ENCODE results near the gene ERVH48-1. TPM values are rescaled to one million over a fixed set of nuclear protein-coding genes. Genes with fewer than 3 reads are reported as not detected.
"Not testable (repeated sequence)": the region's sequence is repeated elsewhere in the genome, so short reads cannot be mapped to it uniquely, and the experiment has no call there.

ERVH48-1 gene
- total RNA-seq, 8 experiments from 2014 or later = 0.25 to 2.6 (median 0.72) TPM

DNA sequence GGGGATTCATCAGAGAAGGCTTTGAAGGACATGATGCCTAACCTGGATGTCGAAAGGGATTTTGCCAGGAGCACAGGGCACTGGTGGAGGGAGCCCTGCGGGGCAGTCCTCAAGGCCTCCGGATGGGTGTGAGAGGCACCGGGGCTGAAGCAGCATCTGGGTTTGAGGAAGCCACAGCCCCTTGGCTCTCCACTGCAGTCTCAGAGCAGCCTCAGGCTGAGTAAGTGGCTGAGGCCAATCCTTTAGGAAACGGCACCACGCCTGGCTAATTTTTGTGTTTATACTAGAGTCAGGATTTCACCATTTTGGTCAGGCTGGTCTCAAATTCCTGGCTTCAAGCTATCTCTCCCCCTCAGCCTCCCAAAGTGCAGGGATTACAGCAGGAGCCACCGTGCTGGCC lies 12.0 kb downstream of the ERVH48-1 start:
- Histone ChIP-seq H3K4me3 (no peak overlapping the region), H3K27ac (no peak overlapping the region), H3K4me1 (replicated peaks in 1 of 2) (no peaks in the 10 kb centered on the region)
- in situ Hi-C loops (cut with MboI; ENCODE audit: low pct_unique_long_range_greater_than_20kb in 2 of 9, low sequenced_read_pairs in 9 of 9, unreplicated experiment in 9 of 9) = no loop called here
- peak in 3 of 8 experiments; percentile 18 to 34 (median 20) for ATAC-seq (replicated peaks in 6 of 8)
- WGBS, 10 experiments = 43 to 100% (median 82%) methylated on average over 1 to 4 of the region's 7 CpGs; no CpG with 5 or more reads in 5 of the 10 experiments

- ATAC-seq (replicated peaks in 6 of 8); H3K27ac ChIP-seq; H3K4me1 ChIP-seq (replicated peaks in 1 of 2); H3K4me3 ChIP-seq; in situ Hi-C loops (cut with MboI; ENCODE audit: low pct_unique_long_range_greater_than_20kb in 2 of 9, low sequenced_read_pairs in 9 of 9, unreplicated experiment in 9 of 9): not testable (repeated sequence)
- 50 to 100% (median 93%) methylated on average over 1 to 6 of the region's 6 CpGs; no CpG with 5 or more reads in 5 of the 10 experiments for WGBS, 10 experiments
Measured at GRCh38 chr21:42911920-42912319, 13.5 kb downstream of the ERVH48-1 start.

DNA sequence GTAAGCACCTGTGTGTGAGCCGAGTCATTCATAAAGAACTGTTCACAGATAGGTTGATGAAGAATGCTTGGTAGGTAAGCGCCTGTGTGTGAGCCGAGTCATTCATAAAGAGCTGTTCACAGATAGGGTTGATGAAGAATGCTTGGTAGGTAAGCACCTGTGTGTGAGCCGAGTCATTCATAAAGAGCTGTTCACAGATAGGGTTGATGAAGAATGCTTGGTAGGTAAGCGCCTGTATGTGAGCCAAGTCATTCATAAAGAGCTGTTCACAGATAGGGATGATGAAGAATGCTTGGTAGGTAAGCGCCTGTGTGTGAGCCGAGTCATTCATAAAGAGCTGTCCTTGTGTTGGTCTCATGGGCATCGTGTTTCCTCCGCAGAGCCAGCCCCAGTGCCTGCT lies 16.9 kb downstream of the ERVH48-1 start:
- H3K27ac ChIP-seq; H3K4me3 ChIP-seq; H3K4me1 ChIP-seq (replicated peaks in 1 of 2); in situ Hi-C loops (cut with MboI; ENCODE audit: low pct_unique_long_range_greater_than_20kb in 2 of 9, low sequenced_read_pairs in 9 of 9, unreplicated experiment in 9 of 9); ATAC-seq (replicated peaks in 6 of 8): not testable (repeated sequence)
- WGBS, 10 experiments = 83 to 100% (median 100%) methylated on average over 1 to 8 of the region's 9 CpGs

GRCh38 chr21:42906233-42906632 lies 19.2 kb downstream of the ERVH48-1 start:
- ATAC-seq (replicated peaks in 6 of 8) = no peak
- Histone ChIP-seq H3K4me1 (replicated peaks in 1 of 2) (no peaks in the 10 kb centered on the region), H3K4me3 (no peak overlapping the region), H3K27ac (no peak overlapping the region)
- in situ Hi-C loops (cut with MboI; ENCODE audit: low pct_unique_long_range_greater_than_20kb in 2 of 9, low sequenced_read_pairs in 9 of 9, unreplicated experiment in 9 of 9) = no loop called here
- 87 to 100% (median 98%) methylated on average over 1 to 16 of the region's 16 CpGs; no CpG with 5 or more reads in 2 of the 10 experiments for WGBS, 10 experiments

GRCh38 chr21:42905195-42905594 lies 20.2 kb downstream of the ERVH48-1 start:
- Histone ChIP-seq H3K4me1 (replicated peaks in 1 of 2) (no peaks in the 10 kb centered on the region), H3K27ac (no peak overlapping the region), H3K4me3 (no peak overlapping the region)
- in situ Hi-C loops (cut with MboI; ENCODE audit: low pct_unique_long_range_greater_than_20kb in 2 of 9, low sequenced_read_pairs in 9 of 9, unreplicated experiment in 9 of 9) = no loop called here
- no peak for ATAC-seq (replicated peaks in 6 of 8)
- WGBS, 10 experiments = 65 to 100% (median 96%) methylated on average over 1 to 8 of the region's 8 CpGs; no CpG with 5 or more reads in 1 of the 10 experiments

DNA sequence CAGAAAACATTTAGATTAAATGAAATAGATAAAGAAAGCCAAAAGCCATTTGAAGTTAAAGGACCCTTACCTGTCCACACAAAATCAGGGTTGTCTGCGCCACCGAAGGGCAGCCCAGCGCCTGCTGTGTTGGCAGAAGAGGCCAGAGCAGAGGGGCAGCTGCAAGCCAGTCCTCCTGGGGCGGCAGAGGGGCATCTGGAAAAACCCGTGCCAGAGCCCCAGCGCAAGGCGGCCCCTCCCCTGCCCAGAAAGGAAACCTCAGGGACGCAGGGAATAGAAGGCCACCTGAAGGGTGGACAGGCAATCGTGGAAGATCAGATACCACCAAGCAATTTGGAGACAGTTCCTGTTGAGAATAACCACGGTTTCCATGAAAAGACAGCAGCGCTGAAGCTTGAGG lies 21.6 kb downstream of the ERVH48-1 start:
- no peak overlapping the region for H3K4me3 ChIP-seq
- ATAC-seq (replicated peaks in 6 of 8) = no peak
- 96 to 100% (median 100%) methylated on average over 2 to 5 of the region's 11 CpGs; no CpG with 5 or more reads in 6 of the 10 experiments for WGBS, 10 experiments
- H3K4me1 ChIP-seq (replicated peaks in 1 of 2) = no peaks in the 10 kb centered on the region
- in situ Hi-C loops (cut with MboI; ENCODE audit: low pct_unique_long_range_greater_than_20kb in 2 of 9, low sequenced_read_pairs in 9 of 9, unreplicated experiment in 9 of 9) = no loop called here
- no peak overlapping the region for H3K27ac ChIP-seq

GRCh38 chr21:42900446-42900845 lies 25.0 kb downstream of the ERVH48-1 start:
- WGBS, 10 experiments = 83 to 100% (median 100%) methylated on average over 1 to 4 of the region's 4 CpGs; no CpG with 5 or more reads in 3 of the 10 experiments
- no peak overlapping the region for H3K27ac ChIP-seq
- H3K4me3 ChIP-seq = no peak overlapping the region
- no peak for ATAC-seq (replicated peaks in 6 of 8)
- no peaks in the 10 kb centered on the region for H3K4me1 ChIP-seq (replicated peaks in 1 of 2)
- in situ Hi-C loops (cut with MboI; ENCODE audit: low pct_unique_long_range_greater_than_20kb in 2 of 9, low sequenced_read_pairs in 9 of 9, unreplicated experiment in 9 of 9) = no loop called here

GRCh38 chr21:42892931-42893755 lies 32.3 kb downstream of the ERVH48-1 start, which contains the start of gene NDUFV3:
NDUFV3 (plus strand) TSS chr21:42893309; CDS start chr21:42893334, 25 bp downstream.
- peak; percentile 87 to 96 (median 94) for ATAC-seq (replicated peaks in 6 of 8)
- H3K4me3 ChIP-seq = peak within 1 kb of the TSS; percentile 67 to 85 (median 81)
- 0% methylated on average over 1 to 11 of the region's 87 CpGs; no CpG with 5 or more reads in 7 of the 10 experiments for WGBS, 10 experiments
- peaks cover 4 to 5% of the 10 kb centered on the region in 2 donors for H3K4me1 ChIP-seq (replicated peaks in 1 of 2)
- H3K27ac ChIP-seq = peak within 1 kb of the TSS; percentile 91 to 96
- in situ Hi-C loops (cut with MboI; ENCODE audit: low pct_unique_long_range_greater_than_20kb in 2 of 9, low sequenced_read_pairs in 9 of 9, unreplicated experiment in 9 of 9) = no loop called here

DNA sequence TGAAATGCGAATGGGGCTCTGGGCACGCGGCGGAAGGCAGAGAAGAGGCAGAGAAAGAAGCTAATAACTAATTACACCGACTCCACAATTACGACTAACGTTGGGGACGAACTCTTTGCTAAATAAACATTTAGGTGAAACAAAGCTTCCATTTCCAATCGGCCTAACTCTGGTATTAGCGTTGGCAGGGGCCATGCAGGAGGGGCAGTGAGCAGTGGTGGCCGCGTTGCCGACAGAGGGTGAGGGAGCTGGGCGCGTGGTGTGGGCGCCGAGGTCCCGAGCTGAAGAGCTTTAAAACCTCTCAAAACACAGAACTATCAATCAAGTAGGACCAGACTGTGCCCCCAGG lies 32.9 kb downstream of the ERVH48-1 start:
- Histone ChIP-seq H3K4me3 (peak overlapping the region; percentile 67 to 85 (median 81)), H3K27ac (peak overlapping the region; percentile 90 to 96), H3K4me1 (replicated peaks in 1 of 2) (peaks cover 4 to 5% of the 10 kb centered on the region in 2 donors)
- ATAC-seq (replicated peaks in 6 of 8) = peak; percentile 16 to 53 (median 46)
- in situ Hi-C loops (cut with MboI; ENCODE audit: low pct_unique_long_range_greater_than_20kb in 2 of 9, low sequenced_read_pairs in 9 of 9, unreplicated experiment in 9 of 9) = no loop called here
- WGBS, 10 experiments = 2 to 82% (median 17%) methylated on average over 2 to 16 of the region's 18 CpGs; no CpG with 5 or more reads in 3 of the 10 experiments

DNA sequence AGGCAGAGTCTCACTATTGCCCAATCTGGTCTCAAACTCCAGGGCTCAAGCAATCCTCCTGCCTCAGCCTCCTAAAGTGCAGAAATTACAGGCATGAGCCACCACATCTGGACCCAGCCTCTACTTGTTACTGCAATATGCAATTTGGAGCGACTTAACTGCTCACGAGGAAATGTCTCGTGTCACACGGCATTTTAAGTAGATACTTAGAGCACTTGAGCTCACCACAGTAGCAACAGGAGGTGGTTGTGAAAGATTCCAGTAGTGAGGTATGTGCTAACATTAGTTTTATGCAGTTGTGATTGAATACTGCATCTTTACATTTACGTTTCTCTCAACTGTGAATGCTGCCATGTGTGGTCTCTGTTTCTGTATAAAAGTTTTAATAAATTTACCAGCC lies 38.1 kb downstream of the ERVH48-1 start:
- Histone ChIP-seq H3K27ac (no peak overlapping the region), H3K4me3 (no peak overlapping the region), H3K4me1 (replicated peaks in 1 of 2) (peaks cover 2% of the 10 kb centered on the region in 2 donors)
- WGBS, 10 experiments = 74 to 100% (median 95%) methylated on average over 2 to 5 of the region's 5 CpGs; no CpG with 5 or more reads in 3 of the 10 experiments
- in situ Hi-C loops (cut with MboI; ENCODE audit: low pct_unique_long_range_greater_than_20kb in 2 of 9, low sequenced_read_pairs in 9 of 9, unreplicated experiment in 9 of 9) = no loop called here
- no peak for ATAC-seq (replicated peaks in 6 of 8)

GRCh38 chr21:42883921-42884320 lies 41.5 kb downstream of the ERVH48-1 start:
- no peak for ATAC-seq (replicated peaks in 6 of 8)
- Histone ChIP-seq H3K4me1 (replicated peaks in 1 of 2) (peaks cover 0 to 3% of the 10 kb centered on the region in 2 donors), H3K27ac (no peak overlapping the region), H3K4me3 (no peak overlapping the region)
- in situ Hi-C loops (cut with MboI; ENCODE audit: low pct_unique_long_range_greater_than_20kb in 2 of 9, low sequenced_read_pairs in 9 of 9, unreplicated experiment in 9 of 9) = no loop called here
- 17 to 100% (median 100%) methylated on average over 1 of the region's 1 CpG; no CpG with 5 or more reads in 2 of the 10 experiments for WGBS, 10 experiments

GRCh38 chr21:42880352-42880751 lies 45.1 kb downstream of the ERVH48-1 start:
- H3K4me3 ChIP-seq = peak overlapping the region; percentile 71 to 95 (median 85)
- in situ Hi-C loops (cut with MboI; ENCODE audit: low pct_unique_long_range_greater_than_20kb in 2 of 9, low sequenced_read_pairs in 9 of 9, unreplicated experiment in 9 of 9) = no loop called here
- WGBS, 10 experiments = 83 to 100% (median 90%) methylated on average over 5 to 6 of the region's 6 CpGs; no CpG with 5 or more reads in 5 of the 10 experiments
- peaks cover 0 to 12% of the 10 kb centered on the region in 2 donors for H3K4me1 ChIP-seq (replicated peaks in 1 of 2)
- no peak overlapping the region for H3K27ac ChIP-seq
- no peak for ATAC-seq (replicated peaks in 6 of 8)

- peak; percentile 89 to 94 (median 93) for ATAC-seq (replicated peaks in 6 of 8)
- peak within 1 kb of the TSS; percentile 88 to 96 for H3K27ac ChIP-seq
- WGBS, 10 experiments = 0 to 3% (median 0%) methylated on average over 2 to 32 of the region's 80 CpGs; no CpG with 5 or more reads in 5 of the 10 experiments
- in situ Hi-C loops (cut with MboI; ENCODE audit: low pct_unique_long_range_greater_than_20kb in 2 of 9, low sequenced_read_pairs in 9 of 9, unreplicated experiment in 9 of 9) = no loop called here
- H3K4me3 ChIP-seq = peak within 1 kb of the TSS; percentile 71 to 95 (median 85)
- peaks cover 0 to 12% of the 10 kb centered on the region in 2 donors for H3K4me1 ChIP-seq (replicated peaks in 1 of 2)
Measured at GRCh38 chr21:42878993-42879787, 46.2 kb downstream of the ERVH48-1 start, which contains the start of gene WDR4. WDR4 (minus strand) TSS chr21:42879539; CDS start chr21:42879495, 44 bp downstream.

All from motor neuron (in vitro differentiated cells).